HG03521 (cell line): Measurements from ENCODE around the gene GAN.
"Not testable (repeated sequence)": the region's sequence is repeated elsewhere in the genome, so short reads cannot be mapped to it uniquely, and the experiment has no call there.

ENCODE experiments used
- ATAC-seq: cut with Tn5 transposase; IDR thresholded peaks from one replicate; pipeline ENCODE4 v1.9.1; 2021; ENCODE audit warnings: mild to moderate bottlenecking, moderate library complexity; ENCODE audit not compliant: unreplicated experiment

Gene GAN

GRCh38 chr16:81422153-81422552 lies 107.4 kb downstream of the GAN start:
- ATAC-seq = not testable (repeated sequence)

- ATAC-seq = no peak
These were observed 110.0 kb downstream of the GAN start for GRCh38 chr16:81424771-81425170.

GRCh38 chr16:81427219-81427618 lies 112.5 kb downstream of the GAN start:
- no peak for ATAC-seq

- no peak for ATAC-seq
These were observed 114.3 kb downstream of the GAN start for GRCh38 chr16:81429045-81429521.

GRCh38 chr16:81431554-81432353 lies 117.0 kb downstream of the GAN start:
- ATAC-seq = no peak

GRCh38 chr16:81432937-81433557 lies 118.3 kb downstream of the GAN start:
- no peak for ATAC-seq

GRCh38 chr16:81435103-81435502 lies 120.3 kb downstream of the GAN start:
- no peak for ATAC-seq

- no peak for ATAC-seq
These were observed 120.8 kb downstream of the GAN start for GRCh38 chr16:81435567-81435966.

- no peak for ATAC-seq
These were observed 121.6 kb downstream of the GAN start for GRCh38 chr16:81436386-81436785.

GRCh38 chr16:81437865-81438264 lies 123.1 kb downstream of the GAN start:
- no peak for ATAC-seq
